HG03521 (cell line): Measurements from ENCODE around the gene C10orf95.
A peak's percentile ranks its signal among the peaks of the same experiment; 100 is the strongest.
"Not testable (repeated sequence)": the region's sequence is repeated elsewhere in the genome, so short reads cannot be mapped to it uniquely, and the experiment has no call there.

Source experiments
- ATAC-seq: cut with Tn5 transposase; IDR thresholded peaks from one replicate; pipeline ENCODE4 v1.9.1; 2021; ENCODE audit warnings: mild to moderate bottlenecking, moderate library complexity; ENCODE audit not compliant: unreplicated experiment

C10orf95 gene

DNA sequence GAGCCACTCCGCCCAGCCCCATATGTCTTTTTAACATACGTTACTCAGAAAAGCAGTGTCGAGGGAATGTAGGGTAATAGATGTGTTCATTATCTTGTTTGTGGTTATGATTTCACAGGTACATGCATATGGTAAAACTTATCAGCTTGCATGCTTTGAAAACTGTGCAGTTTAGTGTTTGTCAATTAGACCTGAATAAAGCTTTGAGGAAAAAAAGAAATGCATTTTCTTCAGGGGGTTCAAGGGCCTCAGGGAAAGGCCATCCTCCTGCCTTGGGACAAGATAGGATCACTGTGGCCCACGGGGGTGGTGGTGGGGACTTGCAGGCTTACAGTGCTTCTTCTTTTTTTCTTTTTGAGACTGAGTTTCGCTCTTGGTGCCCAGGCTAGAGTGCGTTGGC is 16.0 kb upstream of the C10orf95 start:
- no peak for ATAC-seq

GRCh38 chr10:102465466-102465865 is 14.1 kb upstream of the C10orf95 start:
- no peak for ATAC-seq

GRCh38 chr10:102463983-102464382 is 12.6 kb upstream of the C10orf95 start:
- ATAC-seq, result no peak

DNA sequence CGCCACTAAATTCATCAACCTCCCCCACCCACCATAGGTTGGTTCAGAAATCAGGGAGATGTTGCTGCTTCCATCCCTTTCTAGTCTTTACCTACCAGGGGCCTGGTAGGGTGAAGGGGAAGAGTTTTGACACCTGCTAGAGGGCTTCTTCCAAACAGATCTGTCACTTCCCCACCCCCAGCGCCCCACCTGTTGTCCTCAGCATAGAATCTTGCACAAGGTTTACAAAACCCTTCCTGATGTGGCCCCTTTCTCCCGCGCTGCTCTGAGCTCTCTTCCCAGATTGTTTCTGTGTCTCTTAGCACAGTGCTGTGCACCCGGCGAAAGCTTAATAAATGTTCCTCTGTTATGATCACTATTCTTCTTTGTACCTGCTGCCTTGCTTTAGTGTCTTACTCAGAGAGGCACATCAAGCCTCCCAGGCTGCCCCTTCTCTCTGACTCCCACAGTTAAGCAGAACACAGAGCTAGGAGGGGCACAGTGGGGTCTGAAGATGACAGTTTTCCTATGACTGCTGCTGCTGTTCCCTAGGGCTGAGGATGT is 11.2 kb upstream of the C10orf95 start:
- ATAC-seq, result no peak

DNA sequence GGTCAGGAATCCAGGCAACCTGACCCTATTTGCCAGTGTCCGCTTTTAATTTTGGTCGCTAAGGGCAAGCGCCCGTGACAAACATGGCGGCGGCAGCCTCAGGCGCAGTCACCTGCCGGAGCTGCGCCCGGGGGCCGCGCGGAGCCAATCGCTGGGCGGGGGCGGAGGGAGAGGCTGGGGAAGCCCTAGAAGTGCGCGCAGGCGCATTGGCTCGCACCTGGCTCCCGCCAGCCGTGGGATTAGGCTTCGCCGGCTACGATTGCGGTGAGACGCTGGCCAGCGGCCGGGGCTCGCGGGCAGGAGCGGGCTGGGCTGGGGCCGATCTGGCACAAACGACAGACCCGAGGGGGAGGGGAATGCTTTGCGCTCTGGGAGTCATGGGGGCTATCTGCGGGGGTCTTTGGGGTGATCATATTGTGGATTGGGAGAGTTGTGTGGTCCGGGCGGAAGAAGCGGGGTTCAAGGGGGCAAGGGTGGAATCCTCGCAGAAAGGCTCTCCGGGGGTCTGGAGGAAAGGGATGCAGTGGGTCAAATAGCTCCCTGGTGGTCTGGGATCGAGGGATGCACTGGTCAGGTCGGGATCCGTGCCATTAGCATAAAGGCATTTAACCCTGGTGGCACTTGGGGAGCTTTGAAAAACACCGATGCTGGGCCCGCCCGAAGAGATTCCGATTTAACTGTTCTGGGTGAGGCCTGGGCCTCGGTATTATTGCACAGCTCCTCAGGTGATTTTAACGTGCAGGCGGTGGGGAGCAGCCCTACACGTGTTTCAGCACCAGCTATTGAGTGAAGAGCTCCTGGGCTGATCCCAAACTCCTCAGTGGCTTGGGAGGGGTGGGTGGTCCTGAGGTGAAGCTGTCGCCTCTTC is 10.1 kb upstream of the C10orf95 start:
- peak; percentile 74 for ATAC-seq

GRCh38 chr10:102460836-102461186 is 9.5 kb upstream of the C10orf95 start:
- peak; percentile 13 for ATAC-seq

- no peak for ATAC-seq
Measured at GRCh38 chr10:102458656-102459055, 7.3 kb upstream of the C10orf95 start.

DNA sequence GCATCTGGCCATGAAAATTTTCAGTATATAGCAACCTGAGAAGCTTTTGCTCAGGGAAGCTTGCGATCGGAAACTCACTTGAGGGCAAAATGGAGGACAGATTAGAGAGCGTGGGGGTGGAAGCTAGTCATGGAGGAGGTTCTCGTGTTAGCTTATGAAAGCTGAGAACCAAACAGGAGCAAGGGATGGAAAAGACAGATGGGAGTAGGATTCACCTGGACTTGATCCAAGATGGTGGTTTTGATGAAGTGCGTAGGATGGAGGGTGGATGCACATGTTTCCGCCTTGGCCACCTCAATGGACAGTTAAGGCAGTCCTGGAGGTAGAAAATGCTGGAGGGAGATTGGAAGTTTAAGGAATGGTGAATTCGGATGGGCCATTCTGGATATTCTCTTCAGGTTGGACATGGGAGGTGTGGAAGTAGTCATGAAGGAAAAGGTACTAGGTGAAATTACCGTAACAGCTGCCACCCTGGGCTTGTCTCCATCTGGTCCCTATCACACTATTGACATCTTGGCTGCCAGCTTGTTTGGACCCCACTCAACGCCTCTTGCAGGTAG is 6.3 kb upstream of the C10orf95 start:
- no peak for ATAC-seq

- no peak for ATAC-seq
Measured at GRCh38 chr10:102455893-102456471, 4.6 kb upstream of the C10orf95 start.

GRCh38 chr10:102454662-102455487 is 3.5 kb upstream of the C10orf95 start:
- not testable (repeated sequence) for ATAC-seq

DNA sequence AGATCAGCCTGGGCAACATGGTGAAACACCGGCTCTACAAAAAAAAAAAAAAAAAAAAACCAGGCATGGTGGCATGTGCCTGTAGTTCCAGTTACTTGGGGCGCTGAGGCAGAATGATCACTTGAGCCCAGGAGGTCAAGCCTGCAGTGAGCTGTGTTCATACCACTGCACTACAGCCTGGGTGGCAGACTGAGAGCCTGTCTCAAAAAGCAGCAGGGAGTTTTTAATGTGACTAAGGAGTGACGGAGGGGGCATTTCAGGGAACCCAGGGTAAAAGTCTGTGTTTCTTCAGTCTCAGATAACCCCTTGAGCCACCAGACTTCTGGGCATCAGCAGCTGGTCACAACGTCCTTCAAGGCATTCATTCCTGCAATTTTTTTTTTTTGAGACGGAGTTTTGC is 2.2 kb upstream of the C10orf95 start:
- ATAC-seq, result no peak

DNA sequence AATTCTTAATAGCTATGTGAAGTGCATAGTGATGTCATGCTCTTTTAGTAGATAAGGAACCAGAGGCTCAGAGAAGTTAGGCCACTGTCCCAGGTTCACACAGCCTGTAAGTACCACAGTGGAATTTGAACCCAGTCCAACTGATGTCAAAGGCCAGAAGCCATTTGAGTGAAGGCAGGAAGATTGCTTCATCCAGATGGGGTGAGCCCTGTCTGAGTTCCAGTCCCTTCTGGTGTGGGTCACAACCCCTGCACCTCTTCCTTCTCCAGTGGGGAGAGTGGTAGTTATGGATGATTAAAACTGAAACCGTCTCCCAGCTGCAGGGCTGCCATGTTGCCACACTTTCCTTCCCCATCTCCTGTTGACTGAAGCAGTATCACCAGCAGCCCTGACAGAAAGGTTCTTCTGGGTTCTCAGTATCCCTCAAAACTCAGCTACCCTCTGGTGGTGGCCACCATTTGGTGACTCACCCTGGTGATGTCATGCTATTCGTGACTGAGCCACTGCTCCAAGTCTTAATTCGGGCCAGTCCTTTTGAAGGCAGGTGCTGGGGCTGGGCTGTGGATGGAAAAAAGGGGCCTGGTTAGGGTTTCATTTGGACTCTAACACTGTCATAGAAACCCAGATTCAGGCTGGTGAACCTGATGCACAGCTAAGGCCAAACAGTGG is 1.5 kb upstream of the C10orf95 start:
- no peak for ATAC-seq

GRCh38 chr10:102450374-102451104 is 804 bp downstream of the C10orf95 start:
- ATAC-seq, result peak; percentile 81

DNA sequence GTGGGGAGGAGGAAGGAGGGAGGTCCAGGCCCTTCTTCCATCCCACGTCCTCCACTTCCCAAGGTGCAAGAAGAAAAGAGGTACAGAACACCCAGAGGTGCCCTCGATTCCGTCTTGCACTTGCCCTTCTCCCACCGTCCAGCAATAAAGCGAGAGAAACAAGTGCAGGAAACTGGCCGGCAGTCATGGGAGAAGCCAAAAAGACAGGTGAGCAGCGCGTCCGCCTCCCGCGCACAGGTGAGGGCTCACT is 1.3 kb downstream of the C10orf95 start:
- ATAC-seq, result no peak

DNA sequence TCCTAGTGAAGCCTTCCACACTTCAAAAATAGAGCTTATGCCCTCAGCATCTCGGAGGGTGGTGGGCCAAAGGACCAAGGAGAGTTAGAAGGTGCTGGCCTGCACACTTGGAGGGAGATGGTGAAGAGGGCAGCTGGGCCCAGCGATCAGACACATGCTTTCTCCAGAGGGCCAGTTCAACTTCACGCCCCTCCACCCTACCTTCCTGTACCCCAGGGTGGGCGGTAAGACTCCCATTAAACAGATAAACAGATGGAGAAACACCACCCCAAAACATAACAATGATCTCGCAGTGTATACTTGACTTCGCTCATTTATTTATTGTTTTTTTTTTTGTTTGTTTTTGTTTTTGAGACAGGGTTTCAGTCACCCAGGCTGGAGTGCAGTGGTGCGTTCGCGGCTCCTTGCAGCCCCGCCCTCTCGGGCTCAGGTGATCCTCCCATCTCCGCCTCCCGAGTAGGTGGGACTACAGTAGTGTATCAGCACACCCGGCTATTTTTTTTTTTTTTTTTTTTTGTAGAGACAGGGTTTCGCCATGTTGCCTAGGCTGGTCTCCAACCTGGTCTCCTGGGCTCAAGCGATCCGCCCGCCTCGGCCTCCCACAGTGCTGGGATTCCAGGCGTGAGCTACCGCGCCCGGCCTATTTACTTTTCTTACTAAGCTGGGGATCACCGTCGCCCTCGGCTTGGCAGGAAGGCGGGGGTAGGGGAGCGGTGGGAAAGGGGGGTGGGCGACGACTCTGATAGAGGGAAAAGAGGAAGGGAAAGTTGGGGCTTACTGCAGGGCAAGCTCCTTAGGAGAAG is 1.8 kb downstream of the C10orf95 start:
- peak; percentile 39 for ATAC-seq

DNA sequence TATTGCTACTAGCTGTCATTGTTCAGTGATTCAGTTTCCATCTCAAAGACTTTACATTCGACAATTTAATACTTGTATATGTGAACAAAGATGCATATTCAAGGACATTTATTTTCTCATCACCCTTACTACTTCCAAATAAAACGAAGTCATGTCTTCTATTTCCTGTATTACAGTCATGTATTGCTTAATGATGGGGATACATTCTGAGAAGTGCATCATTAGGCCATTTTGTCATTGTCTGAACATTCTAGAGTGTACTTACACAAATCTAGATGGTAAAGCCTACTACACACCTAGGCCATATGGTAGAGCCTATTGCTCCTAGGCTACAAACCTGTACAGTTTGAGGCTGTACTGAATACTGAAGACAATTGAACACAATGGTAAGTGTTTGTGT is 6.5 kb downstream of the C10orf95 start:
- ATAC-seq, result no peak

GRCh38 chr10:102438374-102438773 is 13.0 kb downstream of the C10orf95 start:
- ATAC-seq, result no peak

- ATAC-seq, result no peak
Measured at GRCh38 chr10:102437515-102437914, 13.8 kb downstream of the C10orf95 start.

DNA sequence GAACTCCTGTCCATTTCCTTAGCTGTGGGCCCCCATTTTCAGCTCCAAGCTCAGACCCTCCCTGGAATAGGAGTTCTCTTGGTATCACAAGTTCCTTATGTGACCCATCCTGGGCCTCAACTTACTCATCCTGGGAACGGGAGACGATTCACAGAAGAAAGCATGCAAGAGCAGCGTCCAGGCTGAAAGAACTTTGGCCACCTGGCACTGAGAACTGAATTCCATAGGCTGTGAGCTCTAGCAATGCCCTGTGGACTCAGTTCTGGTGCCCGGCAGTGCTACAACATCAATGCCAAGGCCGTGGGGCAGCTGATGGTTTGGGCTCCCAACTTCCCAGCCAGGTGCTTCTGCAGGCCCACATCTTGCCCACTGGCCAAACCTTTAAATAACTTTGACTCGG is 15.0 kb downstream of the C10orf95 start:
- no peak for ATAC-seq
